Liver (tissue), 9 donors: ENCODE results near the gene PRPS1L1. TPM values are rescaled to one million over a fixed set of nuclear protein-coding genes. Genes with fewer than 3 reads are reported as not detected.

ENCODE experiments used
- DNase-seq: peaks from one replicate; pipeline ENCODE4 v3.0.0-alpha.2; 2017; ENCODE audit warnings: low spot score
- H3K27ac ChIP-seq, 2 donors: one replicate each; pipeline ENCODE4 v1.7.0; 2013; ENCODE audit warnings: inconsistent platforms in 2 of 2, low read length in 2 of 2, control low read depth in 1 of 2, low read depth in 1 of 2, mild to moderate bottlenecking in 1 of 2
- H3K27me3 ChIP-seq, 4 donors: one replicate each; pipeline versions ENCODE4 v1.6.1 to v1.7.0; 2013; ENCODE audit warnings: low read length in 3 of 4, inconsistent platforms in 1 of 4, mild to moderate bottlenecking in 1 of 4, moderate library complexity in 1 of 4; ENCODE audit not compliant: control insufficient read depth in 4 of 4, insufficient read depth in 4 of 4
- H3K36me3 ChIP-seq, 4 donors: one replicate each; pipeline versions ENCODE4 v1.6.1 to v1.7.0; 2013; ENCODE audit warnings: low read length in 3 of 4, mild to moderate bottlenecking in 3 of 4, low read depth in 1 of 4, moderate library complexity in 1 of 4; ENCODE audit not compliant: control insufficient read depth in 4 of 4, insufficient read depth in 3 of 4
- H3K4me1 ChIP-seq, 4 donors: one replicate each; pipeline versions ENCODE4 v1.6.1 to v1.7.0; 2013; ENCODE audit warnings: low read length in 3 of 4, mild to moderate bottlenecking in 3 of 4, moderate library complexity in 1 of 4; ENCODE audit not compliant: control insufficient read depth in 4 of 4, insufficient read depth in 4 of 4
- H3K4me3 ChIP-seq, 3 donors: one replicate each; pipeline versions ENCODE4 v1.6.1 to v1.7.0; 2013; ENCODE audit warnings: low read length in 3 of 3, control low read depth in 1 of 3, low read depth in 1 of 3, mild to moderate bottlenecking in 1 of 3
- H3K9ac ChIP-seq, 2 donors: one replicate each; pipeline ENCODE4 v1.7.0; 2013; ENCODE audit warnings: low read length in 2 of 2, mild to moderate bottlenecking in 2 of 2, moderate library complexity in 2 of 2, control low read depth in 1 of 2, low read depth in 1 of 2
- H3K9me3 ChIP-seq, 4 donors: one replicate each; pipeline versions ENCODE4 v1.6.1 to v1.7.0; 2013; ENCODE audit warnings: low read length in 3 of 4; ENCODE audit not compliant: control insufficient read depth in 4 of 4
- CTCF ChIP-seq: fragments of 150-350 bp; IDR thresholded peaks from 2 replicates; pipeline ENCODE4 v1.5.1; 2017; ENCODE audit warnings: improper control_type of control experiment, low read depth, low read length; ENCODE audit not compliant: missing input control
- FOXA1 ChIP-seq: IDR thresholded peaks from 2 replicates; pipeline ENCODE4 v1.6.1; 2016; ENCODE audit warnings: antibody characterized with exemption
- FOXA2 ChIP-seq: IDR thresholded peaks from 2 replicates; pipeline ENCODE4 v1.6.1; 2016; ENCODE audit warnings: antibody characterized with exemption
- GABPA ChIP-seq, 2 donors: IDR thresholded peaks in 1 of 2; conservative IDR thresholded peaks in 1 of 2; 2 replicates each; pipeline ENCODE4 v1.6.1; 2016; ENCODE audit warnings: antibody characterized with exemption in 2 of 2, mild to moderate bottlenecking in 1 of 2, moderate library complexity in 1 of 2
- HNF4A ChIP-seq, 2 donors: conservative IDR thresholded peaks; 2 replicates each; pipeline ENCODE4 v1.6.1; 2016; ENCODE audit warnings: antibody characterized with exemption in 2 of 2, mild to moderate bottlenecking in 2 of 2
- HNF4G ChIP-seq: IDR thresholded peaks from 2 replicates; pipeline ENCODE4 v1.6.1; 2016; ENCODE audit warnings: antibody characterized with exemption
- NR2F2 ChIP-seq: IDR thresholded peaks from 2 replicates; pipeline ENCODE4 v1.6.1; 2016; ENCODE audit warnings: antibody characterized with exemption
- RAD21 ChIP-seq, 2 donors: IDR thresholded peaks; 2 replicates each; pipeline ENCODE4 v1.6.1; 2016; ENCODE audit warnings: antibody characterized with exemption in 2 of 2, mild to moderate bottlenecking in 2 of 2
- REST ChIP-seq: IDR thresholded peaks from 2 replicates; pipeline ENCODE4 v1.6.1; 2016; ENCODE audit warnings: antibody characterized with exemption, mild to moderate bottlenecking
- RXRA ChIP-seq, 2 donors: IDR thresholded peaks; 2 replicates each; pipeline ENCODE4 v1.6.1; 2017 to 2018; ENCODE audit warnings: antibody characterized with exemption in 2 of 2, mild to moderate bottlenecking in 1 of 2
- SP1 ChIP-seq: IDR thresholded peaks from 2 replicates; pipeline ENCODE4 v1.6.1; 2018; ENCODE audit warnings: antibody characterized with exemption, mild to moderate bottlenecking
- TAF1 ChIP-seq: conservative IDR thresholded peaks from 2 replicates; pipeline ENCODE4 v1.6.1; 2016; ENCODE audit warnings: antibody characterized with exemption, mild to moderate bottlenecking
- YY1 ChIP-seq: IDR thresholded peaks from 2 replicates; pipeline ENCODE4 v1.6.1; 2016; ENCODE audit warnings: antibody characterized with exemption, mild to moderate bottlenecking
- ZBTB33 ChIP-seq: IDR thresholded peaks from 2 replicates; pipeline ENCODE4 v1.6.1; 2016; ENCODE audit warnings: antibody characterized with exemption
- WGBS: extraction: QIAGEN DNeasy Blood & Tissue Kit; methylation state at CpG from one replicate; pipeline ENCODE4 v1.1.7; 2013; 5-methylcytosine and 5-hydroxymethylcytosine counted together
- polyA plus RNA-seq, 2 donors: library from polyadenylated mRNA; stranded (reverse) in 1 of 2; unstranded in 1 of 2; fragments of 200-250 nt in 1 of 2; fragments of >200 nt in 1 of 2; fragmentation: Nextera tagmentation in 1 of 2; extraction: Ambion mirVana in 1 of 2; gene quantifications; one replicate each; pipeline versions ENCODE4 v1.2.1 to v1.2.3, GENCODE V29; 2013 to 2015
- total RNA-seq, 2 donors: library from RNA; depleted of rRNA; stranded (reverse); fragments of >200 nt; gene quantifications; one replicate each; pipeline ENCODE4 v1.2.3, GENCODE V29; 2014
- donor health status: healthy.
- donor health status: healthy.
- donor health status: healthy.
- donor health status: healthy.
- donor health status: healthy.

PRPS1L1 gene
- total and polyA plus RNA-seq, 4 donors = not detected

DNA sequence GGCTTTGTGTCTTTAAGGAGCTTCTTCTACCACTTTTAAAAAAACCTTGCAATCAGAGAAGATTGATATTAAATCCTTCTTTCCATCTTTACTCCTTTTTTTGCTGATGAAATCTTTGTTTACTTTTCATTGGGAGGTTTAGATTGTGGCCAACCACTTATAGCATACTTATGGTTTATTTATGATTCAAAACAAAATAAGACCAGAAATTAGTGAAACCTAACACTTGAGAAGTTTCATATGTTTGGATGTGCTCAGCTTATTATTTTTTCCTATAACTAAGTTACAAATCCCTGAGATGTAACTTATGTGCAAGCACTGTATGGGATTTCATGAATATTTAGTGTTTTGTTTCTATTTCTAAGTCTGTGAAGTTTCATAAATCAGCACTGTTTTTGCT lies 13.5 kb upstream of the PRPS1L1 start (continued):
- TF ChIP-seq GABPA (IDR thresholded peaks at IDR 0.05 in 1 of 2, conservative IDR thresholded peaks at IDR 0.05 in 1 of 2) (no peak), HNF4G (no peak), HNF4A (conservative IDR thresholded peaks at IDR 0.05) (no peak)

- DNase-seq = no peak
- WGBS = 80% methylated on average over 5 of the region's 5 CpGs
- no peak overlapping the region for H3K4me3 ChIP-seq
Observed at GRCh38 chr7:18040196-18040595, 12.6 kb upstream of the PRPS1L1 start.

GRCh38 chr7:18038382-18038781 lies 10.7 kb upstream of the PRPS1L1 start:
- DNase-seq = no peak
- H3K4me3 ChIP-seq = no peak overlapping the region
- no peaks in the 10 kb centered on the region for H3K27me3 ChIP-seq
- no peaks in the 10 kb centered on the region for H3K36me3 ChIP-seq
- no peak overlapping the region for H3K9ac ChIP-seq
- H3K27ac ChIP-seq = no peak overlapping the region
- H3K9me3 ChIP-seq = no peaks in the 10 kb centered on the region
- H3K4me1 ChIP-seq = no peaks in the 10 kb centered on the region
- TF ChIP-seq RAD21 (IDR thresholded peaks at IDR 0.05) (no peak), CTCF (no peak), TAF1 (no peak), NR2F2 (no peak), SP1 (no peak), HNF4G (no peak), FOXA1 (no peak), REST (no peak), FOXA2 (no peak), YY1 (no peak), HNF4A (conservative IDR thresholded peaks at IDR 0.05) (no peak)

More at GRCh38 chr7:18040196-18040595, 12.6 kb upstream of the PRPS1L1 start:
- H3K4me1 ChIP-seq = no peaks in the 10 kb centered on the region
- H3K27ac ChIP-seq = no peak overlapping the region
- H3K27me3 ChIP-seq = no peaks in the 10 kb centered on the region
- no peak overlapping the region for H3K9ac ChIP-seq
- no peaks in the 10 kb centered on the region for H3K9me3 ChIP-seq
- H3K36me3 ChIP-seq = no peaks in the 10 kb centered on the region
- no peak for TF ChIP-seq RXRA (IDR thresholded peaks at IDR 0.05)
- no peak for TF ChIP-seq ZBTB33
- no peak for TF ChIP-seq CTCF
- TF ChIP-seq FOXA1 = no peak
- no peak for TF ChIP-seq HNF4G
- TF ChIP-seq HNF4A (conservative IDR thresholded peaks at IDR 0.05) = no peak
- no peak for TF ChIP-seq GABPA (IDR thresholded peaks at IDR 0.05 in 1 of 2, conservative IDR thresholded peaks at IDR 0.05 in 1 of 2)
